OCI-LY7 (cell line): ENCODE results near the gene CORO6. TPM values are rescaled to one million over a fixed set of nuclear protein-coding genes. Genes with fewer than 3 reads are reported as not detected.
A peak's percentile ranks its signal among the peaks of the same experiment; 100 is the strongest.

Source experiments
- BruUV-seq: library from RNA; stranded (reverse); fragments of 400-500 nt; replicated peaks from 2 replicates; lab custom pipeline; 2021; lab: Mats Ljungman, UMichigan
- CTCF ChIA-PET: fragments of 300-600 bp; sonication (Branson Sonifier 250); formaldehyde crosslinking; loops from one replicate; lab custom pipeline; 2022; ENCODE audit warnings: antibody characterized with exemption; ENCODE audit not compliant: unreplicated experiment; lab: Charles Lee
- POLR2A ChIA-PET: fragments of 300-600 bp; sonication (Branson Sonifier 250); formaldehyde crosslinking; loops from one replicate; lab custom pipeline; 2022; ENCODE audit warnings: antibody characterized with exemption; lab: Charles Lee
- DNase-seq: peaks from one replicate; pipeline ENCODE4 v3.0.0-alpha.2; 2015; ENCODE audit warnings: low spot score
- H2AFZ ChIP-seq: fragments of 200-600 bp; sonication (generic), shearing (Covaris generic); 2 replicates; pipeline ENCODE4 v1.6.1; 2014; ENCODE audit warnings: mild to moderate bottlenecking, antibody characterized with exemption, low read length, moderate library complexity
- H3K27ac ChIP-seq: fragments of 200-600 bp; sonication (generic); 2 replicates; pipeline ENCODE4 v1.5.1; 2014; ENCODE audit warnings: mixed run types, low read depth, mild to moderate bottlenecking, moderate library complexity, low read length, inconsistent platforms; ENCODE audit not compliant: poor library complexity, severe bottlenecking
- H3K36me3 ChIP-seq: fragments of 200-600 bp; sonication (generic); 2 replicates; pipeline ENCODE4 v1.6.1; 2014; ENCODE audit warnings: mild to moderate bottlenecking, antibody characterized with exemption, low read length, moderate library complexity, mixed read lengths; ENCODE audit not compliant: insufficient read depth
- H3K4me1 ChIP-seq: fragments of 200-600 bp; sonication (generic); 2 replicates; pipeline ENCODE4 v1.5.1; 2014; ENCODE audit warnings: mild to moderate bottlenecking, low read length; ENCODE audit not compliant: insufficient read depth, poor library complexity, severe bottlenecking
- H3K4me2 ChIP-seq: fragments of 200-600 bp; sonication (generic); 2 replicates; pipeline ENCODE4 v1.6.1; 2014; ENCODE audit warnings: mild to moderate bottlenecking, low read length
- H3K4me3 ChIP-seq: fragments of 200-600 bp; sonication (generic); 2 replicates; pipeline ENCODE4 v1.5.1; 2014; ENCODE audit warnings: mild to moderate bottlenecking, low read depth, low read length; ENCODE audit not compliant: poor library complexity, severe bottlenecking
- H3K79me2 ChIP-seq: fragments of 200-600 bp; sonication (generic); 2 replicates; pipeline ENCODE4 v1.6.1; 2016; ENCODE audit warnings: low read depth, mild to moderate bottlenecking, low read length, moderate library complexity, mixed read lengths; ENCODE audit not compliant: insufficient read depth
- H3K9me2 ChIP-seq: fragments of 200-600 bp; sonication (generic); 2 replicates; pipeline ENCODE4 v1.6.1; 2016; ENCODE audit warnings: mild to moderate bottlenecking, low read length, mixed read lengths; ENCODE audit not compliant: insufficient read depth
- H3K9me3 ChIP-seq: fragments of 200-600 bp; sonication (generic); 2 replicates; pipeline ENCODE4 v1.6.1; 2014; ENCODE audit warnings: mild to moderate bottlenecking, mixed run types, low read length, mixed read lengths
- H4K20me1 ChIP-seq: fragments of 200-600 bp; sonication (generic); 2 replicates; pipeline ENCODE4 v1.6.1; 2014; ENCODE audit warnings: mild to moderate bottlenecking, antibody characterized with exemption, low read length, moderate library complexity, mixed read lengths; ENCODE audit not compliant: insufficient read depth
- CTCF ChIP-seq: fragments of 200-600 bp; sonication (generic); conservative IDR thresholded peaks from 2 replicates; pipeline ENCODE4 v1.5.1; 2014; ENCODE audit warnings: mild to moderate bottlenecking, antibody characterized with exemption, low read length, moderate library complexity, mixed read lengths
- EZH2phosphoT487 ChIP-seq: fragments of 200-600 bp; sonication (generic); IDR thresholded peaks from 2 replicates; pipeline ENCODE4 v1.6.1; 2018; ENCODE audit warnings: low read depth, borderline replicate concordance, mild to moderate bottlenecking, mixed run types, antibody characterized with exemption, low read length, moderate library complexity, mixed read lengths
- intact Hi-C: fragments of 100-400 bp; cut with micrococcal nuclease; formaldehyde crosslinking; loops from one replicate; pipeline ENCODE4 v1.10.0; 2022; ENCODE audit not compliant: unreplicated experiment
- total RNA-seq, 2 experiments: library from RNA; depleted of rRNA in 1 of 2; stranded (reverse); fragments of >200 nt in 1 of 2; shearing (Covaris generic) in 1 of 2; gene quantifications; 2 replicates each; pipeline ENCODE4 v1.2.3, GENCODE V29; 2014 to 2022

CORO6 gene
- total RNA-seq, 2 experiments from 2014 or later: 5.9 to 6.2 TPM

- Histone ChIP-seq H3K36me3 (peaks cover 36% of the 10 kb centered on the region), H3K79me2 (no peaks in the 10 kb centered on the region), H2AFZ (no peak overlapping the region), H3K9me2 (no peaks in the 10 kb centered on the region), H3K4me1 (peaks cover 16% of the 10 kb centered on the region), H4K20me1 (no peaks in the 10 kb centered on the region), H3K4me2 (no peak overlapping the region), H3K27ac (no peak overlapping the region), H3K9me3 (no peaks in the 10 kb centered on the region), H3K4me3 (no peak overlapping the region)
- ChIA-PET CTCF (interaction anchor here (0.5 kb wide), 1 partner anchor 12 kb away, joined by 3 read pairs; no protein-coding TSS in a partner anchor), POLR2A (interaction anchor here (1.1 kb wide), 1 partner anchor 19 kb away, joined by 3 read pairs; no protein-coding TSS in a partner anchor)
- intact Hi-C loops: no loop called here
- DNase-seq: no peak
- no TSS peak for BruUV-seq
- no peak for TF ChIP-seq CTCF
- no peak for TF ChIP-seq EZH2phosphoT487
These were observed 51.2 kb downstream of the CORO6 start for GRCh38 chr17:29571486-29571882.

- no peaks in the 10 kb centered on the region for H3K9me2 ChIP-seq
- H3K4me3 ChIP-seq: no peak overlapping the region
- H2AFZ ChIP-seq: no peak overlapping the region
- H3K36me3 ChIP-seq: peaks cover 26% of the 10 kb centered on the region
- H3K9me3 ChIP-seq: no peaks in the 10 kb centered on the region
- H3K27ac ChIP-seq: no peak overlapping the region
- no peak overlapping the region for H3K4me2 ChIP-seq
- no peaks in the 10 kb centered on the region for H4K20me1 ChIP-seq
- ChIA-PET POLR2A (no interaction called here), CTCF (interaction anchor here (0.6 kb wide), 1 partner anchor 14 kb away, joined by 3 read pairs; no protein-coding TSS in a partner anchor)
- TF ChIP-seq EZH2phosphoT487 (no peak), CTCF (no peak)
- H3K4me1 ChIP-seq: peaks cover 25% of the 10 kb centered on the region
- DNase-seq: no peak
- BruUV-seq: no TSS peak
- intact Hi-C loops: no loop called here
- H3K79me2 ChIP-seq: no peaks in the 10 kb centered on the region
These were observed 52.2 kb downstream of the CORO6 start for GRCh38 chr17:29570521-29570920.

GRCh38 chr17:29569245-29569950 lies 53.3 kb downstream of the CORO6 start:
- H3K79me2 ChIP-seq: no peaks in the 10 kb centered on the region
- H4K20me1 ChIP-seq: no peaks in the 10 kb centered on the region
- no peak for TF ChIP-seq CTCF
- TF ChIP-seq EZH2phosphoT487: no peak
- H3K9me3 ChIP-seq: no peaks in the 10 kb centered on the region
- ChIA-PET CTCF (interaction anchor here (0.6 to 1.4 kb wide), 4 partner anchors 21 to 267 kb away, joined by 3 to 10 read pairs (median 4); no protein-coding TSS in a partner anchor), POLR2A (interaction anchor here (0.5 kb wide), 1 partner anchor 1303 kb away, joined by 3 read pairs; no protein-coding TSS in a partner anchor)
- no peak for DNase-seq
- intact Hi-C loops: loop anchor here (10.0 kb wide), 2 partner anchors 195 to 425 kb away; no protein-coding TSS in a partner anchor
- H3K36me3 ChIP-seq: peaks cover 15% of the 10 kb centered on the region; the same call in 1 of the 2 replicates
- H2AFZ ChIP-seq: peak overlapping the region; percentile 68; the same call in 1 of the 2 replicates
- H3K4me2 ChIP-seq: peak overlapping the region; percentile 90
- no peak overlapping the region for H3K27ac ChIP-seq
- H3K9me2 ChIP-seq: no peaks in the 10 kb centered on the region
- H3K4me1 ChIP-seq: peaks cover 22% of the 10 kb centered on the region
- H3K4me3 ChIP-seq: peak overlapping the region; percentile 72
- no TSS peak for BruUV-seq
